CD1c-positive myeloid dendritic cell (primary cell): Measurements from ENCODE around the gene FAM149A.

ENCODE experiments used
- DNase-seq: peaks from one replicate; pipeline ENCODE4 v3.0.0-alpha.2; 2016; ENCODE audit errors: extremely low spot score

Gene FAM149A

DNA sequence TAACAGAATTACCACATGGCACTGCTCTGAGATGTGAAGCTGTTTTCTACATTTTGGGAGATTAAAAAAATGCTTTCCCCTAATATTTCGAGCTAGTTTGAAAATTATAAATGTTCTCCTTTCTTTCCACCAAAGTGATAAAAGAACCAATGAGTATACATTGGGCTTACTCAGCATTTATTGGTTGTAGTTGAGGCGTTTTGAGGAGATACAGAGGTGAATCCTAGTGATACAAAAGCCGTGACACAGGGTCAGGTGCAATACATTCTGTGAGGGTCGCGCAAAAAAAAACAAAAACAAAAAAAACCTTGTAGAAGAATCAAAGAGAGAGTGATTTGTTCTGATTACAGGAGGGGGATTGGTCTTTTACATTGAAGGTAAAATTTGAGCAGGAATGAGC is 54.5 kb downstream of the FAM149A start:
- DNase-seq: no peak

- DNase-seq: no peak
These were observed 55.1 kb downstream of the FAM149A start for GRCh38 chr4:186159613-186160012.

GRCh38 chr4:186161138-186161537 is 56.6 kb downstream of the FAM149A start:
- DNase-seq: no peak

- DNase-seq: no peak
These were observed 62.5 kb downstream of the FAM149A start for GRCh38 chr4:186166852-186167512.

GRCh38 chr4:186167605-186168004 is 63.1 kb downstream of the FAM149A start:
- no peak for DNase-seq

DNA sequence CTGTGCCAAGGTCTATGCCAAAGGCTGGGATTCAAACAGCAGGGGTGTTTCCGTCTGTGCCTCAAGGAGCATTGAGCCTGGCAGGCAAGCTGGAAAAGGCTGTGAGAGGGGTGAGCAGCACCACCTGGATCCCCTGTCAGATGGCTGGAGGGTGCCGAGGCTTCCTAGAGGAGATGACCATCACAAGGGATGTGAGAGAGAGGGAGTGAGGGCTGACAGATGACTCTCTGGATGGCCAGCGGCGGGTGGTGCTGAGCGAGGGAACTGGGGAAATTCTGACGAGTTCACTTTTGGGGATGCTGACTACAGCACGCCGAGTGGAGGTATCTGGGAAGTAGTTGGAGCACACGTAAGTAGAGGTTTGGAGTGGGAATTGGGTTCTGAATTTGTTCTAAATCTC is 64.2 kb downstream of the FAM149A start:
- DNase-seq: no peak

GRCh38 chr4:186169333-186169944 is 64.9 kb downstream of the FAM149A start:
- no peak for DNase-seq

- DNase-seq: no peak
These were observed 65.7 kb downstream of the FAM149A start for GRCh38 chr4:186169945-186170802.

DNA sequence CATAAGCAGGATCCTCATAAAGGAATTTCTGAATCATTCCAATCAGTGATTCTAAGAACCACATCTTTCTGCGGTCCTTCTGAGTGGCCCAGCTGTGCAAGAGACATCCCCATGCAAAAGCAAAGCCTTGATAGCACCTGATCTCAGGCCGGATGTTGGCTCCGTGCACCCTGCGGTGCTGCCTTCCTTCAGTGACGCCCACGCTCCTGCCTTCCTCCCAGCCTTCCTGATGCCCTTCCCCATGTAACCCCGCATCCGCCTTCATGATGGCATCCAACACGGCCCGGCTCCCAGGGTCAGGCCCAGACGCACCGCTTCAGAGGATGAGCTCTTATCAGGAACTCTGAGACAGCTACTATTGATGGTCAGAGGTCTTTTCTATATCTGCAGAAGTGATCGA is 66.5 kb downstream of the FAM149A start:
- no peak for DNase-seq

DNA sequence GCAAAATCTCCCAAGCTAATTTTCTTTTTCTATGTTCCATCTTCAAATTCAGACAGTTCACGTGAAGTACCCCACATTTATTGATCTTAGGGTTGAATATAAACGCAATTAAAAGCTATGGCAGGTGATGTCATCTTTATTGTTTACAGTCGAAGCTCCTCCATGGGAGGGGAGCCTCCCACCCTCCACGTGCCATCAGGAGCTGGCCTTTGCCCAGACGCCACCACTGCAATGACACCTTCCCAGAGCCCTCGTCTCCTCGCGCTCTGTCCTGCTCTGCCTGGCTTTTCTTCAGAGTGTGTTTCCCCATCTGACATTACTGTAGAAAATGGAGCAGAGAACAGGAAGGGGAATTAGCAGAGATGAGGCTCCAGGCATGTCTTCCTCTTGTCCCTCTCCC is 68.0 kb downstream of the FAM149A start:
- DNase-seq: no peak

DNA sequence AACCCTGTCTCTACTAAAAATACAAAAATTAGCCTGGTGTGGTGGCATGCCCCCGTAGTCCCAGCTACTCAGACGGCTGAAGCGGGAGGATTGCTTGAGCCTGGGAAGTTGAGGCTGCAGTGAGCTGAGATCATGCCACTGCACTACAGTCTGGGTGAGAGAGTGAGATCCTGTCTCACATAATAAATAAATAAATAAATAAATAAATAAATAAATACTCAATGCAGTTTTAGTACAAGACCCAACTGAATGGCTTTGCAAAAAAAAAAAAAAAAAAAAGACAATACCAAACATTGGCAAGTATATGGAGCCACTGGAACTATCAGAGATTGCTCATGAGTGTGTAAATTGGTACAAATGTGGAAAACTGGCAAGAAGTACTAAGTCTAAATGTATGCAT is 83.6 kb downstream of the FAM149A start:
- no peak for DNase-seq

GRCh38 chr4:186189656-186190055 is 85.2 kb downstream of the FAM149A start:
- no peak for DNase-seq

GRCh38 chr4:186190581-186191199 is 86.2 kb downstream of the FAM149A start:
- no peak for DNase-seq

DNA sequence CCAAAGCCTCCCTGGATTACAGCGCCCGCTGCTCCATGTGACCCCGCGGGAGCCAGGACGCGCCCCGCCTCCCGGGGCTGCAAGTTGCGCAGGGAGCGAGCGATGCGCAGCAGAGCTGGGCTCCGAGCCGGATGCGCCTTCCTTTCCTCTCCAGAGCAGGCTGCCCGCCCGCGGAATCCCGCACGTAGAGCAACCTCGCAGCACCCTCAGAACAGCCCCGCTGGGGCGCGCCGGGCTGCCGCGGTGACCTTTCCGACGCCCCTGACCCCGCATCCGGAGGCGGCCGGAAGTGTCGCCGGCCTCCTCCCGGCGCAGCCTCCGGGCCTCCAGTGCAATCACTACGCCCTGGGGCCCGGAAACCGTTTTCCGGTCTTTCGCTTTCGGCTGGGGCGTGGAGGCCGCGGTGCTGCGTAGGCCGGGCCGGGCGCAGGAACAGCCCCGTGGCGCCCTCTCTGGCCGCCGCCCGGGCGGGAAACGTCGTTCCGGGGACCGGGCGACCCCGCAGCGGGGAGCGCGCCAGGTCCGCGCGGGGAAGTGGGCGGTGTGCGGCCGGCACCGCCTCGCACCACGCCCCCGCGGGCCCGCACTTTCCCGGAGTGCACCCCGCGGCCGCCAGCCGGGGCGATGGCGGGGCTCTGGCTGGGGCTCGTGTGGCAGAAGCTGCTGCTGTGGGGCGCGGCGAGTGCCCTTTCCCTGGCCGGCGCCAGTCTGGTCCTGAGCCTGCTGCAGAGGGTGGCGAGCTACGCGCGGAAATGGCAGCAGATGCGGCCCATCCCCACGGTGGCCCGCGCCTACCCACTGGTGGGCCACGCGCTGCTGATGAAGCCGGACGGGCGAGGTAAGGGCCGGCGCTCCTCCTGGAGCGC is 86.9 kb downstream of the FAM149A start, which contains the start of gene CYP4V2:
Gene CYP4V2 (plus strand): TSS at position 368 of the 866 bp plus-strand sequence. CDS start 257 bp downstream, at position 625.
- DNase-seq: peak; percentile 95

- DNase-seq: peak; percentile 49
These were observed 87.6 kb downstream of the FAM149A start for GRCh38 chr4:186192066-186192612.

GRCh38 chr4:186193851-186194250 is 89.3 kb downstream of the FAM149A start:
- DNase-seq: no peak

DNA sequence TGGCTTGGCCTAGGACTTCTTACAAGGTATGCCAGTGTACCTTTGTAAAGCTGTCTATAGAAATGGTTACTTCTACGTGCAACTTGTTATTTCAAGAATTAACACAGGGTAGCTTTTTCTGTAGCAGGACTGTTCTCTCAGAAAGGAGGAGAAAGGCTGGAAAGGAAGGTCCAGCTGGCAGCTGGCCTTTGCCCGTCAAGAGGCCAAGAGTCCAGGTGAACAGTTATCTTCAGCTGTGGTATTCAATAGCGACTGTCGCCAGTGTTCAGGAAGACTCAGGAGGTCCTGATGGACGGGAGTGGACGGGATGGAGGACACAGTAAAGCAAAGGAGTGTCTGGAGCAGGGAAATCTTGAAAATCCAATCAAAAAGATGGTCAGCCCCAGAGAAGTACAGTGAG is 91.6 kb downstream of the FAM149A start:
- DNase-seq: no peak

DNA sequence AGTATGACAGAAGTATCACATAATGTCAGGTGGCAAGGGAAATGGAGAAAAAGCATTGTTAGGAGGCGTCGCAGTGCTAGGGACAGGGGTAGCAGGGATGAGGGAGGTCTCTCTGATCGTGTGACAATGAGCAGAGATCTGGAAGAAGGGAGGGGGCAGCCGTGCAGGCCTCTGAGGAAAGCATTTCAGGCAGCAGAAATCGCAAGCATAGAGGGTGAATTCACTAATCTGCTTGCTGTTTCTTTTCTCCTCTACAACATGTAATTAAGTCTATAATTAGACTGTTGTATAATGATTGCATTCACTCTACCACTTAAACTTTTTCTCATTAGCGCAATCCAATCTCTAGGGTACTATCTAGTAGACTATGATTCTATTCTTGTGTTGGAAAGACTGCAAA is 96.0 kb downstream of the FAM149A start:
- DNase-seq: no peak

- DNase-seq: no peak
These were observed 96.5 kb downstream of the FAM149A start for GRCh38 chr4:186201010-186201409.

DNA sequence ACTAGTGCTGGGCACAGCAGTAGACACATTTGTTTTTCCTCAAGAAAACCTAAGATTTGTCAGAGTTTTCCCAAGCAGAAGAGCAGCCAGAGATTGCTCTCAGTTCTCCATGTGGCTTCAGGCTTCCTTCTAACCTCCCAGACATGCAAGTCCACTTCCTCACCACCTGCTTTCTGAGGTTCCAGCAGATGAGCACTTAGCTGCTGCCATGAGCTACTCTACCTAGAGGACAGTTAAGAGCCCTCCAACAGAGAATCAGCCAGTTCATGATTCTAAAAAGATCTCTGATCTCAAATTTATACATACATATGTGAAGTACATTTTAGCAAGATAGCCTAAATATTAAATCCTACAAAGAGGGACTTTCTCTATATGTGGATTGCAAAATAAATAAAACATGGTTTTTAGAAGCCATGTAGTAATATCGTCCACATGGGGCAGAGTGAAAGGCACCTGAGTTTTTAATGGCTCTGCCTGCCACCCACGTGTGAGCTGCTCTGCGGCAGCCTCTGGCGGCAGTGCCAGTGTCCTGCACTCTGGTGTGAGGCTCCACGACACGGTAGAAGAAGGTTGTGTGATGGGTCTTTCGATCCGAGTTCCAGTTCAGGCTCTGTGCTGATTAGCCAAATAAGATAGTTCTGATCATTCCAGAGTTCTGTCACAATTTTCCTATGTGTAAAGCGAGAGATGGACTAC is 97.2 kb downstream of the FAM149A start:
- DNase-seq: peak; percentile 56
